ENCODE measurements around the gene GMEB2.

Gene GMEB2

DNA sequence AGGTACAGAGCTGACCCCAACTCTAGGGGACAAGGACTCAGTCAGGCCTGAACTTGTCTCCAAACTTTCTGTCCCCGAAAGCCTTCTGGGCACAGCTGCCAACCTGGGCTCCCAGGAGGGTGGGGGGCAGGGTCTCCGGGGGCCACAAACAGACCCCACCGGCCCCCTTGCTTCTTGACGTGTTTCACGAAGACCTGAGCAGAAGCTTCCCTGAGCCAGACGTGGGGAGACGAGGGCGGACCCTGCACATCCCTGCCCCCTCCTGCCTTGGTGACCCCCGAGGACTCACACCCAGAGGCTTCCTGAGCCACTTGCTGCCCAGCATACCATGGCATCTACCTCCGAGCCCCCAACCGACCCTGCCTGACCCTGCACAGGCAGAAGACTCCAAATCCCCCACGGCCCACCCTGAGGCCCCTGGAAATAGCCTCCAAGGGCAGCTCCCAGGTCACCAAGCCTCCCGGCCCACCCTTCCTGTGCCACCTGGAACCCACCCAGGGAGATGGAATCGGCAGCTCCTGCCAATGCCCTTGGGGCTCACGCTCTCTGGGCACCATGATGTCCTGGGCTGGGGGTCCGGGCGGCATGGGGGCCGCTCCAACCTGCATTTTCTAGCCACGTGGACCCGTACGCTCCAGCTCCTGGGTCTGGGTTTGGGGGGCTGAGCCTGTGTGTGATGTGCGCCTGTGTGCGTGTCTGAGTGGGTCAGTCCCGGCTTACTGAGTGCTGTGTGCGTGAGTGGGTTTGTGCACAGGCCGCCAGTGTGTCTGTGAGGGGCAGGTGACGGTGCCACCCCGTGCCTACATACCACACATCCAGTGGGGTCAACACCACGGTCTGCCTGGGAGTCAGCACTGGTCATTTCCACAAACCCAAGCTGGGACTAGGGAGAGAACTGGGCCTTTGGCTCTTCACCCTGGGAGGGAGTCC, 87.2 kb downstream of the GMEB2 start:
- H3K36me3 ChIP-seq (replicated peaks in 1 of 2; ENCODE audit: control insufficient read depth in 2 of 2, insufficient read depth in 2 of 2, low read length in 2 of 2): no peaks in the 10 kb centered on the region
- H2AFZ ChIP-seq (ENCODE audit: low read length): peak overlapping the region; percentile 49
- no peaks in the 10 kb centered on the region for H3K79me1 ChIP-seq (ENCODE audit: low read depth, low read length)
- peak overlapping the region; percentile 36 for H2BK120ac ChIP-seq (ENCODE audit: low read depth, low read length)
- DNase-seq (ENCODE audit: low spot score): no peak
- peak overlapping the region; percentile 68 for H3K23ac ChIP-seq (ENCODE audit: low read depth, low read length, poor library complexity)
- peak overlapping the region; percentile 82 for H2BK5ac ChIP-seq (ENCODE audit: low read length)
- peak overlapping the region; percentile 41 for H2AK5ac ChIP-seq (ENCODE audit: low read depth, low read length)
- whole genome bisulfite sequencing, 2 donors (ENCODE audit: extremely low coverage in 2 of 2, insufficient read length in 2 of 2, insufficient replicate concordance in 1 of 2): no CpG with 5 or more reads among the region's 29 CpGs
- no peak overlapping the region for H4K91ac ChIP-seq (ENCODE audit: low read depth, low read length, poor library complexity)
- no peak overlapping the region for H2BK12ac ChIP-seq (ENCODE audit: low read length)
- H3K4me2 ChIP-seq (ENCODE audit: insufficient read depth, low read length, poor library complexity, severe bottlenecking): no peak overlapping the region
- no peak overlapping the region for H4K8ac ChIP-seq (ENCODE audit: low read depth, low read length)
- no peak overlapping the region for H3K27ac ChIP-seq (replicated peaks; ENCODE audit: low read length)
- peak overlapping the region in 1 of 2 donors; percentile 4 for H3K4me3 ChIP-seq (ENCODE audit: low read length in 2 of 2)
- H3K14ac ChIP-seq (ENCODE audit: low read length): peak overlapping the region; percentile 82
- H3K27me3 ChIP-seq (ENCODE audit: control insufficient read depth in 3 of 3, insufficient read depth in 3 of 3, low read depth in 1 of 3, low read length in 3 of 3): peaks cover 0 to 27% (median 0%) of the 10 kb centered on the region in 3 experiments
- peaks cover 16 to 20% of the 10 kb centered on the region in 2 donors for H3K4me1 ChIP-seq (ENCODE audit: control insufficient read depth in 2 of 2, insufficient read depth in 1 of 2, low read depth in 1 of 2, low read length in 2 of 2)
- no peak overlapping the region for H3K18ac ChIP-seq (ENCODE audit: low read length)
- H3K9me3 ChIP-seq (replicated peaks in 1 of 2; ENCODE audit: control insufficient read depth in 2 of 2, insufficient read depth in 1 of 2, low read depth in 1 of 2, low read length in 2 of 2): no peaks in the 10 kb centered on the region
- H3K9ac ChIP-seq (ENCODE audit: low read depth, low read length, poor library complexity): no peak overlapping the region
- peak overlapping the region; percentile 91 for H2BK15ac ChIP-seq (ENCODE audit: low read length)
- H3K4ac ChIP-seq (ENCODE audit: low read length): no peak overlapping the region

DNA sequence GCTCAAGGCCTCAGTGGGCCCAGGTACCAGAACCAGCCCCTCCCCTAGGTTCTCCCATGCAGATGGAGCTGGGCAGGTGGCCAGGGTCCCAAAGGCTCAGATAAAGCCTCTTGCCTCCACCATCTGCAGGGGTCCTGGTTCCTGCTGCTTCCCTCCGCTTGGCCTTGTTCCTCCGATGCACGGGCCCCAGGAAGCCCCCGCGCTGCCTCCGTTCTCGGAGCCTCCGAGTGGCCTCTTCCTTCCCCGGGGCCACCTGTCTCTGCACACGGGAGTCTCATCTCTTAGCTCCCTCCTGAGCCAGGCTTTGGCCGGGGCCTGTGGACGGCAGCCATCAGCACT, 87.8 kb downstream of the GMEB2 start:
- Histone ChIP-seq H2BK15ac (ENCODE audit: low read length) (peak overlapping the region; percentile 82), H2AFZ (ENCODE audit: low read length) (no peak overlapping the region), H3K4me2 (ENCODE audit: insufficient read depth, low read length, poor library complexity, severe bottlenecking) (no peak overlapping the region), H3K9me3 (replicated peaks in 1 of 2; ENCODE audit: control insufficient read depth in 2 of 2, insufficient read depth in 1 of 2, low read depth in 1 of 2, low read length in 2 of 2) (no peaks in the 10 kb centered on the region), H3K4me1 (ENCODE audit: control insufficient read depth in 2 of 2, insufficient read depth in 1 of 2, low read depth in 1 of 2, low read length in 2 of 2) (peaks cover 16 to 21% of the 10 kb centered on the region in 2 donors), H4K8ac (ENCODE audit: low read depth, low read length) (no peak overlapping the region), H3K18ac (ENCODE audit: low read length) (no peak overlapping the region), H3K27me3 (ENCODE audit: control insufficient read depth in 3 of 3, insufficient read depth in 3 of 3, low read depth in 1 of 3, low read length in 3 of 3) (peaks cover 0 to 21% (median 0%) of the 10 kb centered on the region in 3 experiments), H2AK5ac (ENCODE audit: low read depth, low read length) (no peak overlapping the region), H2BK12ac (ENCODE audit: low read length) (no peak overlapping the region), H2BK120ac (ENCODE audit: low read depth, low read length) (no peak overlapping the region), H3K23ac (ENCODE audit: low read depth, low read length, poor library complexity) (no peak overlapping the region), H3K79me1 (ENCODE audit: low read depth, low read length) (no peaks in the 10 kb centered on the region), H2BK5ac (ENCODE audit: low read length) (no peak overlapping the region), H3K27ac (replicated peaks; ENCODE audit: low read length) (no peak overlapping the region), H4K91ac (ENCODE audit: low read depth, low read length, poor library complexity) (no peak overlapping the region), H3K14ac (ENCODE audit: low read length) (no peak overlapping the region), H3K9ac (ENCODE audit: low read depth, low read length, poor library complexity) (no peak overlapping the region), H3K36me3 (replicated peaks in 1 of 2; ENCODE audit: control insufficient read depth in 2 of 2, insufficient read depth in 2 of 2, low read length in 2 of 2) (no peaks in the 10 kb centered on the region), H3K4me3 (ENCODE audit: low read length in 2 of 2) (no peak overlapping the region), H3K4ac (ENCODE audit: low read length) (no peak overlapping the region)
- DNase-seq (ENCODE audit: low spot score): no peak
- WGBS, 2 donors (ENCODE audit: extremely low coverage in 2 of 2, insufficient read length in 2 of 2, insufficient replicate concordance in 1 of 2): no CpG with 5 or more reads among the region's 12 CpGs

DNA sequence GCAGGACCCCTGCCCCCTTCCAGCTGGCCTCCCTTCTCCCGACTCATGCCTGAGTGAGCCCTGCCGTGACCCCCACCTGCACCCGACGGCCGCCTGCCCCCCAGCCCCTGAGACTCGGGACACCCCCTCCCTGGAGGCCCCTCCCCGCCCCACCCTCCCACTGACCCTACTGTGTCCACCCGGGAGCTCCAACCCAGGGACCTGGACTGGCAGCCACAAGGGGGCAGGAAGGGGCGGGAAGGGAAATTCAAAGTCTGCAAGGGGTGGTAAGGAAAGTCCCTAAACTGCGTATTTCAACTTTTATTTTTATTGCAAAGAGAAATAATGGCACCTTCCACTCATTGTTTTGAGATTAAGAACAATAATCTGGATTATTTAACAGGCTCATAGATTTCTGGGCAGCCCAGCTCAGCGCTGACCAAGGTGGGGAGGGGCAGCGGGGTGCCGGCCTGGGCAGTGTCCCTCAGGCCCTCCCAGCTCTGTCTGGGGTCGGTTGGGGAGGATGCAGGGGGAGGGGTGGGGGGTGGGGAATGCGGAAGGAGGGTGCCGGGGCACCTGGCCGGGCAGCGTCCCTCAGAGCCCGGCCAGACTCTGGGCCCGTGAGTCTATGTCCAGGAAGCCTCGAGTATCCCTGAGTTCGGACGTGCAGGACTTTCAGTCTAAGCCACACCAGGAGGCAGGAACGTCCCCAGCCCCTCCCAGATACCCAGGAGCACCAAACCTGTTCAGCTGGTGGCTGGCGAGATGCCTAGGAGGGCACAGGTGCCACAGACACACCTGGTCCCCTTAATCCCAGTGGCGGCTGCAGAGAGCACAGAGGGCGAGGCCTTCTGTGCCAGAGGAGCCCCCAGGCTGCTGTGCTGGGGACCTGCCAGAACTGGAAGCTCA, 88.5 kb downstream of the GMEB2 start:
- Histone ChIP-seq H3K23ac (ENCODE audit: low read depth, low read length, poor library complexity) (peak overlapping the region; percentile 80), H3K79me1 (ENCODE audit: low read depth, low read length) (no peaks in the 10 kb centered on the region), H3K4me1 (ENCODE audit: control insufficient read depth in 2 of 2, insufficient read depth in 1 of 2, low read depth in 1 of 2, low read length in 2 of 2) (peaks cover 16 to 21% of the 10 kb centered on the region in 2 donors), H2BK120ac (ENCODE audit: low read depth, low read length) (no peak overlapping the region), H3K14ac (ENCODE audit: low read length) (no peak overlapping the region), H3K4me2 (ENCODE audit: insufficient read depth, low read length, poor library complexity, severe bottlenecking) (peak overlapping the region; percentile 45), H4K8ac (ENCODE audit: low read depth, low read length) (no peak overlapping the region), H3K27ac (replicated peaks; ENCODE audit: low read length) (no peak overlapping the region), H2AFZ (ENCODE audit: low read length) (peak overlapping the region; percentile 84), H3K9ac (ENCODE audit: low read depth, low read length, poor library complexity) (no peak overlapping the region), H2AK5ac (ENCODE audit: low read depth, low read length) (peak overlapping the region; percentile 63), H3K4me3 (ENCODE audit: low read length in 2 of 2) (peak overlapping the region in 1 of 2 donors; percentile 27), H4K91ac (ENCODE audit: low read depth, low read length, poor library complexity) (no peak overlapping the region), H2BK12ac (ENCODE audit: low read length) (no peak overlapping the region), H3K4ac (ENCODE audit: low read length) (no peak overlapping the region), H3K18ac (ENCODE audit: low read length) (peak overlapping the region; percentile 44), H3K27me3 (ENCODE audit: control insufficient read depth in 3 of 3, insufficient read depth in 3 of 3, low read depth in 1 of 3, low read length in 3 of 3) (peaks cover 0 to 20% (median 0%) of the 10 kb centered on the region in 3 experiments), H3K36me3 (replicated peaks in 1 of 2; ENCODE audit: control insufficient read depth in 2 of 2, insufficient read depth in 2 of 2, low read length in 2 of 2) (no peaks in the 10 kb centered on the region), H3K9me3 (replicated peaks in 1 of 2; ENCODE audit: control insufficient read depth in 2 of 2, insufficient read depth in 1 of 2, low read depth in 1 of 2, low read length in 2 of 2) (no peaks in the 10 kb centered on the region), H2BK5ac (ENCODE audit: low read length) (peak overlapping the region; percentile 75), H2BK15ac (ENCODE audit: low read length) (peak overlapping the region; percentile 82)
- WGBS, 2 donors (ENCODE audit: extremely low coverage in 2 of 2, insufficient read length in 2 of 2, insufficient replicate concordance in 1 of 2): no CpG with 5 or more reads among the region's 27 CpGs
- DNase-seq (ENCODE audit: low spot score): no peak

All from neuronal stem cell (in vitro differentiated cells).